ENCODE data around the gene EHBP1.
"Not testable (repeated sequence)": the region's sequence is repeated elsewhere in the genome, so short reads cannot be mapped to it uniquely, and the experiment has no call there.

Gene EHBP1

DNA sequence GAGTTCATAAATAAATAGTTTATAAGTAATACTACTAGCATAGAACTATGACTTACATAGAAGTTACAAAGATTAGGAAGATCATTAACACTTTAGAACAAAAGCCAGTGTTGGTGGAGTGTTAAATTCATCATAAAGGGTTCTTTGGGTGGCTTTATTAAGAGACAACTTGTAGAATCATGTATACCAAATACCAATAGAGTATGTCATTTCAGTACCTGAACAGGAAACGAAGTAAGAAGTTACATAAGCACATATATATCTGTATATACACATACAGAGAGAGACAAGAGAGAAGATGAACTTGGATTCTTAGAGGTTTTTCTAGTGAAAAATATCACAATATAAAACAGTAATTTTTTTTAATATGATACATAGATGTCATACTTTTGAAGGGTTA, 262.7 kb downstream of the EHBP1 start:
- no peak for DNase-seq

DNA sequence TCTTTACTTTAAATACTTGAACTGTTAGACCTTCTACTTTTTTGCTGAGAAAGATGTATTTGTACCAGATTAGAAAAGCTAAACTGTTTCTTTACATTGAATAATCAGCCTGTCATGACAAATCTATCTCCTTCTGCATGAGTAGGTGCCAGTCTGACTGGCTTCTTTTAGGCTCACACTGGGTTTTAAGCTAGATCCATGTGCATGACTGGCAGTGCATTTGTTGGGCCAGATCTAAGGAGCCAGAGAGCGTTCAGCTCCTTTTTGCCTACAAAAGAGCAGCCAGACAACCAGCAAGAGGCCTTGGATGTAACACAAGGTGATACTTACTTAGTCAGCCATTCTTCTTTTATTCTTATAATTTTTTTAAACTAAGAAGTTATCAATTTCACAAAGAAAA, 263.2 kb downstream of the EHBP1 start:
- DNase-seq = no peak

- no peak for DNase-seq
Observed at GRCh38 chr2:62971936-62972335, 266.4 kb downstream of the EHBP1 start.

- DNase-seq = no peak
Observed at GRCh38 chr2:62972601-62973000, 267.1 kb downstream of the EHBP1 start.

- no peak for DNase-seq
Observed at GRCh38 chr2:62974999-62975398, 269.5 kb downstream of the EHBP1 start.

DNA sequence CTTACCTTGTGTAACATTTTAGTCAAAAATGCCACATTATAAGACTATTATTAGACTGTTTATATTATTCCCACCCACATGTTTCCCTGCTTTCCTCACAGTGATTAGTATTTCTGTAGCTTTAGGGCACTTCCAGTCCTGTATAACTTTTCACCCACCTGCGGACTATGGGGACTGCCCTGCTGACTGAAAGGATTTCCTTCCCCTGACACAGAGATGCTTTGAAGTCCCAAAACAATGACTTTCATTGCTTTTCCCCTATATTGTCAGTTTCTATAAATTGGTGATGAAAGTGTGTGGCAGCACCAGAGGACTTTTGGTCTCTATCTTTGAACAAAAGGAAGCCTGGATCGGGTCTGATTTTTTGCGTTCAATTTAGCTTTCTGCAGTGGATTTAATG, 286.1 kb downstream of the EHBP1 start:
- no peak for DNase-seq

GRCh38 chr2:62992561-62992960, 287.0 kb downstream of the EHBP1 start:
- DNase-seq = no peak

- DNase-seq = no peak
Observed at GRCh38 chr2:62994206-62994605, 288.7 kb downstream of the EHBP1 start.

DNA sequence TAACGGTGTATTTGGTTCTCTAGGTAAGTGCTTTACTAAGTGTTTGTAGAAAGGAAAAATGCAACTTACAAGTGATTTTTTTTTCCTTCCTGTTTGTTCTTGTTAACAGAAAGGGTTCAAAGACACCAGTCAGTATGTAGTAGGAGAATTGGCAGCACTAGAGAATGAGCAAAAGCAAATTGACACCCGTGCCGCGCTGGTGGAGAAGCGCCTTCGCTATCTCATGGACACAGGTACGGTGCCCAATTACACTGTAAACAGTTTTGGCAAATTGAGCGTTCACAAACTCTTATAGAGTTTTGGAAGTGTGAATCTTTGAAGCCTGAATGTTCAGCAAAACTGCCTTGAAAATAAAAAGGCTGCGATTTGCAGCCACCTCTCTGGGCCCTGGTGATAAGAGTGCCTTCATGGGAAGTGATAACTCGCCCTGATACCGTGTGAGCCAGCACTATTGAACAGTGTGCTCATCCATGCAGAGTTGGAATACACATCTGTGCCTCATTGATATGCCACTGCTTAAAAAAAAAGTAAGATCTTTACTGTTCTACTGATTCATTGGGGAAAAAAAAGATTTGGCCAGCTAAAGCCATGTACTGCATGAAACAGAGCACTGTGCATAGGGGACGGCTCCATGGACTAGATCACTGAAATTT, 291.1 kb downstream of the EHBP1 start:
- no peak for DNase-seq

GRCh38 chr2:62998949-62999348, 293.4 kb downstream of the EHBP1 start:
- peak; percentile 53 for DNase-seq

DNA sequence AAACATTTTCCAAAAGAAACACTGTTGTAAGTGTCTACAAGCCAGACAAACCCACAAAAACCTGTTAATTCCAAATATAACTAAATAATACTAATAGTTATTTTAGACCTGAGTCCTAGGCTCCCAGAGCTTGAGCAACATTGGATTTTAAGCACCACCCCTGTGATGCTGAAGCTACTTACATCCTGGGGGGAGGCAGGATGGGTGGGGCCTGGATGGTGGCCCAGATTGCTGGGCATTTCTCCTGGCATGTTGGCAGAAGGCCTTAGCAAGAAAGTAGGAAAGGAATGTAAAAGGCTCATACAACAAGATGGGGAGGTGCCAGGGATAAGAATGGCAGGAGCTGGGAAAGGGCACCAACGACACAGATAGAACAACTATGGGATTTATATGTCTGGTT, 294.4 kb downstream of the EHBP1 start:
- DNase-seq = peak; percentile 11

GRCh38 chr2:63000801-63001200, 295.3 kb downstream of the EHBP1 start:
- DNase-seq = peak; percentile 1

- DNase-seq = no peak
Observed at GRCh38 chr2:63001576-63001975, 296.1 kb downstream of the EHBP1 start.

DNA sequence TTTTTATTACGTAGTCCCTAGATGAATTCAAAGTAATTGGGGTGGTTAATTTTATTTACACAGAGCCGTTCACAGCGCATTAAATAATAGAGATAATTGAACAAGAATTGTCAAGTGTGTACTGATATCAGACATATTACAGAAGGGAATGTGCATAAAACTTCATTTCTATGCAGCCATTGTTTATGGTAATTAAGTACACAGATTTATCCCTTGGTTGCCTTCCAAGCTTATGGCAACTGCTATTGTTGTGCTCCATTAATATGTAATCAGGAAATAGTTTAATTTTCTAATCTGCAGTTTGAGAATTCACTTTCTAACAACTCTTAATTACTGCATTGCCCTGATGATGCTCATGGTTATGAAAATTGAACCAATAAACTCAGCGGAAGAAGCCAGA, 297.8 kb downstream of the EHBP1 start:
- no peak for DNase-seq

- no peak for DNase-seq
Observed at GRCh38 chr2:63007813-63008458, 302.4 kb downstream of the EHBP1 start.

GRCh38 chr2:63008838-63009237, 303.3 kb downstream of the EHBP1 start:
- DNase-seq = no peak

DNA sequence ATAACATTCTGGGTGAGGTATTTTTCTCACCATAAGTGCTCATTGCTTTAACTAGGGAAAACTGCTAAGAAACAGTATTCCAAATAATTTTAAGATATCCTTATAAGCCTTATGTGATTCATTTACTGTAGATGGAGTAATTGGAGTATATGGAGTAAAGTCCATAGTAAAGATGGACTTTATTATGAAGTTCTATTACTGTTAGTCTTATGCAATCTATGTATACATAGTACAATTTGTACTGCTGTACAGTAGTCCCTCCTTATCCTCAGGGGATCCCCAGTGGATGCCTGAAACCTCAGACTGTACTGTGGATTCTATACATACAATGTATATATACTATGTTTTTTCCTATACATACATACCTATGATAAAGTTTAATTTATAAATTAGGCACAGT, 304.0 kb downstream of the EHBP1 start:
- DNase-seq = no peak

DNA sequence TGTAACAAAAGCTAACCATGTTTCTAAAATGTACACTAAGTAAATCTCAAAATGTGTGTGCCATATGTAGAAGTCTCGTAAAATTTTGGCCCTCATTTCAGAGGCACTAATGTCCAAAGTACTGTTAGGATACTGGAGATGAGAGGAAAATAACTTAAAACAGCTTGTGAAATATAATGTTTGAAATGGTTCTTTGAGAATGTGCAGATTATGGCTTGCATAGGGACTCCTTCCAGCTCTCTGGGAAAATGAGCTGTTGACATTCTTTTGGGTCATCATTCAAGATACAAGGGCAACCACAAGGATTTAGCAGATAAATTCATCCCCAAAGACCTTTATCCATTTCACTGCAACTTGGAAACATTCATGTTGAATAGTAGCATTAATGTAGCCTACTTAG, 307.0 kb downstream of the EHBP1 start:
- DNase-seq = no peak

DNA sequence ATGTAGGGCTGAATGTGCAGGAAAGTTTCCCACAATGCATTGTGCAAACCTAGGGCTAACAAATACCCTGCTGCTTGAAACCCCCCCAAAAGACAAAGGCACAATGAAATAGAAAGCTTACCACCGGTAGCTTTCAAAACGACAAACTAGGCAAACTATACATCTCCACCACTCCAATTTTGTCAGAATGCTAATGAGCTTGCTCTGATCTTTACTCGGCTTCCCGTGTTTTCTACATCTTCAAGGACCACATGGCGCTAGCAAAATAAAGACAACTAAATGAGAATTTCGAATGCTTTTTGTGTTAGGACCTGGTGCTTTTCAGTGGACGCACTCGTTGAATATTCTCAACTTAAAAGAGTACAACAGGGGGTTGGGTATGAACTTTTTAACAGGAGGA, 307.9 kb downstream of the EHBP1 start:
- DNase-seq = no peak

GRCh38 chr2:63015389-63015788, 309.9 kb downstream of the EHBP1 start:
- no peak for DNase-seq

- DNase-seq = no peak
Observed at GRCh38 chr2:63018439-63018838, 312.9 kb downstream of the EHBP1 start.

DNA sequence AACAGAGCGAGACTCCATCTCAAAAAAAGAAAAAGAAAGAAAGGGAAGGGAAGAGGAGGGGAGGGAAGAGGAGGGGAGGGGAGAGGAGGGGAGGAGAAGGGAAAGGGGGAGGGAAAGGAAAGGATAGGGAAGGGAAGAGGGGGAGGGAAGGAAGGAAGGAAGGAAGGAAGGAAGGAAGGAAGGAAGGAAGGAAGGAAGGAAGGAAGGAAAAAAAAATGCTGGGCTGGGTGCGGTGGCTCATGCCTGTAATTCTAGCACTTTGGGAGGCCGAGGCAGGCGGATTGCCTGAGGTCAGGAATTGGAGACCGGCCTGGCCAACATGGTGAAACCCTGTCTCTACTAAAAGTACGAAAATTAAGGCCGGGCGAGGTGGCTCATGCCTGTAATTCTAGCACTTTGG, 314.2 kb downstream of the EHBP1 start:
- not testable (repeated sequence) for DNase-seq

DNA sequence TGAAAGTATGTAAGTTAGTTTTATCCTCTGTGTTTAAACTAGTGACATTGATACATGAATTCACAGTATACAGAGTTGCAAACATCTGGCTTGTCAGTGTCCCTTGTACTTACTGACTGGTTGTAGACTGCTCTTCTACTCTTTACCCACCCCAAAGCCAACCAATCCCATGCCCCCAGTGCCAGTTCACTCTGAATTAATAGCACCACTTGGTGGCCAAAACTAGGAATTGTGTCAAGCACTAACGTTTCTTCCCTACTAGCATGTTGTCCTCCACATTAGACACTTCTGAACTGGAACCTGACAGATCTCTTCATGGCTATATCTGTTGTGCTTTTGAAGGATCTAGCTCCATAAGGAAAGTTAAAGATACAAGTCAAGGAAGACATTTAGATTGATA, 317.9 kb downstream of the EHBP1 start:
- peak; percentile 31 for DNase-seq

DNA sequence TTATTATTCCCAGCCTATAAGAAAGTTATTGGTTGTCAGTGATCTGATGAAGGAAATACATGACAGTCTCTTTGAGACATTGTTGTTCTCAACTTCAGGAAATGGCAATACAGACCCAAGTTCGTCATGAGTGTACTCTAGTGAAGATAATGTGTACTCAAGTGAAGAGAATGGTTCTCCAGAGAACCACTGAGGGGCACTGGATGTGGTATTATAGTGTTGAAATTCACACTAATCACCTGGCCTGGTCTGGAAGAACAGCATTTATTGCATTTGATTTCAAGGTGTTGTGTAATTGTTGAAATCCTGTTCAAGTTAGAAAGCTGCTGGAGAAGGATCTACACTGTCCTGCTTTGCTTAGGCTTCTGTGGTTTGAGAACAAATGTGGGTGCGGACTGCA, 321.7 kb downstream of the EHBP1 start:
- no peak for DNase-seq

- peak; percentile 42 for DNase-seq
Observed at GRCh38 chr2:63029058-63029457, 323.5 kb downstream of the EHBP1 start.

All from HCEC 1CT (cell line).